HG02798 (cell line): Measurements from ENCODE around the gene PRKCE.

Experiments used
- ATAC-seq: cut with Tn5 transposase; IDR thresholded peaks from one replicate; pipeline ENCODE4 v1.9.1; 2021; ENCODE audit warnings: mild to moderate bottlenecking; ENCODE audit not compliant: unreplicated experiment, poor library complexity

PRKCE gene

GRCh38 chr2:45825001-45825651 is 173.7 kb downstream of the PRKCE start:
- no peak for ATAC-seq

DNA sequence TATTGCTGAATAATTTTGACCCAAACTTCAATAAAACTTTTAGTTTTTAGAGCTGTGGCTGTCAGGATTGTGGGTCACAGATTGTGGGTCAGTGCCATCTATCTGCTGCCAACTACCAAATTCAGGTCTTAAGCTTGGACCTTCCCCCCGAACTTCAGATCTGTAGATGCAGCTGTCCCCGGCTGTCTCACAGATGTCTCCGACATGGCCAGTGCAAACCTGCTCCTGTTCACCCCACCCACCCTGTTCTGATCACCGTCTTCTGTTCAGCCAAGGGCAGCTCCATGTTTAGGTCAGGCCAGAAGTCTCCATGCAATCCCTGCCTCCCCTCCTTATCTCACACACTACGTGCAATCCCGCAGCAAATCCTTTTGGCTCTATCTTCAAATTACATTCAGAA is 175.0 kb downstream of the PRKCE start:
- ATAC-seq = no peak

DNA sequence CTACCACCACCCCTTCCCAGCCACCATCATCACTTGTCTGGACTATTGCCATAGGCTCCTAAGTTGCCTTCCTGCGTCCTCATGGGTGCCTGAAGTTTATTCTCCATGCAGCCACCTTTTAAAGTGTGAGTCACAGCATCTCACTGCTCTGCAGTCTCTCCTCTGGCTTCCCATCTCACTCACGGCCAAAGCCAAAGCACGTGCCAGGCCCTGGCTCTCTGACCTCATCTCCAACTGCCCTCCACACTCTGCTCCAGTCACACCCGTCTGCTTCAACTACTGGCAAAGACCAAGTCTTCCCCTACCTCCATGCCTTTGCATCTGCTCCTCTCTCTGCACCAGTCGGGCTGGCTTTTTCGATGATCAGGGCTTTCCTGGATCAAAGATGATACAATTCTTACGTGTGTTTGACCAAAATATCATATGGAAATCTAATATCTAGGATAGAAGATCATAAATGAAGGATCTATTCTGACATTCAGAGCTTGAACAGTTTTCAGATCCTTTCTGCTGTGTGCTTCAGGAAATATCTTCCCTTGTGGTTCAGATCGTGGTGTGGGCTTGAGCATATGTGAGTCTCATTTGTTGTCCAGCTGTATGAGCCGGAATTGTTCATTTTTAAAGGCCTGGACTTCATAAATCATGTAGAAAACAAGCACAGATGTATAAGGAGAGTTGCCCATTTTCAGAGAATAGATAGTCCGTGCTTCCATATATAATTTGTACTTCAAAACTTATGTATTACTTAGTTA is 175.6 kb downstream of the PRKCE start:
- no peak for ATAC-seq

DNA sequence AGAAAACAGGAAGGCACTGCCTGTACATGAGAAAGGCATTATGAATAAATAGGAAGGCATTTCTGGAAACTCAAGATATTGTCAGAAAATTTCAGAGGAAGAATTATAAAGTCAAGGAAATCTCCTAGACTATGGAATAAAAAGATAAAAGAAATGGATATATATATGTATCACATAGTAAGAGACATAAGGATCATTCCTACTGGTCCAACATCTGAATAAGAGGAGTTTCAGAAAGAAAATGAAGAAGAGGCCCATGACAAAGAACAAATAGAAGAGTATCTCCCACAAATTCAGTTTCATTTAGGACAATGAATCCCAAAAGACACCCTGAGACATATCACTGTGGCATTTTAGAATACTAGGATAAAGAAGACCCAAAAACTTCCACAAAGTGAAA is 178.8 kb downstream of the PRKCE start:
- ATAC-seq = no peak

GRCh38 chr2:45833301-45833967 is 182.0 kb downstream of the PRKCE start:
- peak; percentile 30 for ATAC-seq

GRCh38 chr2:45833968-45834344 is 182.5 kb downstream of the PRKCE start:
- ATAC-seq = peak; percentile 84

DNA sequence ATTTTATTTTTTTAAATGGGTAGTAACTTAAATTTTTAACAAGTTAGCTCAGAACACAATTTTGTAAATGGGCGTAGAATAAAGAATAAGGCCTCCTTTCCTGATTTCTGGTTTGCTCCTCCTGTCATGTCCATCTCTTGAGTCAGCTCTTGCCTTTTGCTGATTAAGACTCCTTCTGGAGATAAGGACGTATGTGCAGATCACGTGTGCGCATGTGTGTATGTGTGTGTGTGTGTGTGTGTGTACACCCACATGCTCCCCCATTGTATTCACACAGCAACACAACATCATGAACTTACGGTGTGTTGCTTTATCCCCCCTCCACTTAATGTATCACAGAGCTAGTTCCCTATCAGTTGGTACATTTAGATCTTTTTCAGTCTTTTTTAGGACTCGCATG is 182.9 kb downstream of the PRKCE start:
- ATAC-seq = no peak

DNA sequence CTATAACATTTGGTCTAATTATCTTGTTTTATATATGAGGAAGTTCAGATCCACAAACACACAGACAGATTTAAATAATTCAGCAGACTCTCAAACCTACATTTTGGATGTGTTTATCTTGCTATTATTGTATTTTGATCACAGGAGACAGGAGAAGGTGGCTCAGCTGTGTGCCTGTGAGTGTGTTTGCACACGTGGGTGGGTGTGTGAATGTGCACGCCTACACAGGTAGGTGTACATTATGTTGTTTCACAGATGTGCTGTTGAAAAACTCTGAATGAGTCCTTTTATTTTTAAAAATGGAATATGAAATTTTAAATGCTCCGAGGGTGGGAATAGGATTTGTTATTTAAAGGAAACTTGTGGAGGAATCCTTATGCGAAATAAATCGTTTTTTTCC is 183.4 kb downstream of the PRKCE start:
- no peak for ATAC-seq

DNA sequence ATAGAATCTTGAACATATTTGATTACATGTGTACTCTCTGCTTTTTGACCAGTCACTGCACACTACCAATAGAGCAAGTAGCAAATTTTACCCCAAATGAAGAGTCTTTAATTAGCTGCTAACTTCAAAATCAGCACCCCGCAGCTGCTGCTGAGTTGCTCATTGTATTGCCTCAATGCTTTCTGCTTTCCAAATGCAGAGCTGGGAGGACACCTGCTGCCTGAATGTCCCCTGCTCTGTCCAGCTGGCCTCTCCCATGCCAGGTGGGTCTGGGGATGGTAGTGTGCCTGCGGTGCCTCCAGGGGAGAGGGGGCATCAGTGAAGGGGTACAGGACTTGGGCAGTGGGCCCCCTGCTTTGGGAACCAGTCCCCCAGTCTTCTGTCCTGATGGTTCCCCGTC is 184.8 kb downstream of the PRKCE start:
- peak; percentile 10 for ATAC-seq

DNA sequence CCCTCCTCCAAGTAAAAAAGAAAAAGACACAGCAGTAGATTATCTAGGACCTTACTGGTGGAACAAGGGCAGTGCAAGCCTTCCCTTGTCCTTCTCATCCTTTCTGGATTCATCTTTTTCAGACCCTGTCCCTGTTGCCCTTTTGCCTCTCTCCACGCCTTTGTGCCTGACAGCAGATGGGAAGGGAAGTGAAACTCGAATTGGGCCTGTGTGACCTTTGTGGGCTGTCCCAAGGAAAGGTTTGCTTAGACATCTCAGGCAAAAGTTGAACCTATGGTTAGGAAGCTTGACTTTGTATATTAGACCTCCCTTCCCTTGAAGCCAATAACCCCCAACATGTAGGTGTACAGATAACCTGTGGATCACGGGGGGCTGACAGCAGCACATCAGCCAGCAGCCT is 185.3 kb downstream of the PRKCE start:
- peak; percentile 26 for ATAC-seq

DNA sequence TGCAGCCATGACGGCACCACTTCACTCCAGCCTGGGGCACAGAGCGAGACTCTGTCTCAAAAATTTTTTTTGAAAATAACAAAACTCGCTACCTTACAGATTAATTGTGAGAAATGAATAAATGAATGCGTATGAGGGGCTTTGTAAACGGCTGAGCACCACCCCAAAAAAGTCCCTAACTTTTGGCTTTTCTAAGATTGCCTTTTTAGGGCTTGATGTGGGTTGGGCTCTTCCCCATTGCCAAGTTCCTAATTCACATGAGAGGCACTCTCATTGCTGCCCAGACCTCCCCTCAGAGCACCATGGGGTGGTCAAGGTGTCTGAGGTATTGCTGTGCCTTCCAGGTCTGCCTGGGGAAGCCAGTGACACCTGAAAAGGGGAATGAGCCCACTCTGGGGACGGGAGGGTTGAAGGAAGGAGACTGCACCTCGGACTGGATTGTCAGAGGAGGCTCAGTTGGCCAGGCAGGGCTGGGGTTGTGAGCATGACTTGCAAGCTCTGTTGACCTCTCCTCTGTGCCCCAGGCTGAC is 186.4 kb downstream of the PRKCE start:
- no peak for ATAC-seq

DNA sequence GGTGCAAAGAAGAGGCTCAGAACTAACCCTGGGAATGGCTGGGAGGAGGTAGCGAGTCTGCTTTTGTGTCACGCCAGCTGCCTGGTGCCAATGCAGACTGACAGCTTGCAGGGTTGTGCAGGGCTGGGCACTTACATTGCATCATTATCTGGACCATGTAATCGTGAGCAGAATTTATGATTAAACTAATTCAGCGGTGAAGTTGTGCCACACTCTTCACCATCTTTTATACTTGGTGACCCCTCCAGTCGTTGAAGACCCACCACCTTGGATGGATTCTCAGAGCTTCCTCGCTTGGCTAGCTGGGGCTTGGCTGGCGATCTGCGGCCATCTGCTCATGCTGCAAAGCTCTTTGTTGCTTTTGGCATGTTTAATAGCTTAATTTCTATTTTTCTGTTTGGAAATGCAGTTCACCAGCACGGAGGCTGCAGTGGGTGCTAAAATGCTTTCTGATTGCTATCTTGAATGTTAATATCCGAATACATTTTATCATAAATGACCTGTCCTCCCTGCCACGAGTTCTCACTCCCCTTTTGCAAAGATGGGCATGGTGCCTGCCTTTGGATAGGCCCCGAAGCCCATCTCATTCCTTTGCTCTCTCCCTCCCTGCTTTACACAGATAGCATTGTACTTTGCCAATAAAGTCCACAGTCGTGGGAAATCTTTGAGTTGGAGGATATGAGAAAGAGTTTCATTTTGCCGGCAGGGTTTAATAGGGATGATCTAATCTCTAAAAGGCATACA is 188.2 kb downstream of the PRKCE start:
- no peak for ATAC-seq

DNA sequence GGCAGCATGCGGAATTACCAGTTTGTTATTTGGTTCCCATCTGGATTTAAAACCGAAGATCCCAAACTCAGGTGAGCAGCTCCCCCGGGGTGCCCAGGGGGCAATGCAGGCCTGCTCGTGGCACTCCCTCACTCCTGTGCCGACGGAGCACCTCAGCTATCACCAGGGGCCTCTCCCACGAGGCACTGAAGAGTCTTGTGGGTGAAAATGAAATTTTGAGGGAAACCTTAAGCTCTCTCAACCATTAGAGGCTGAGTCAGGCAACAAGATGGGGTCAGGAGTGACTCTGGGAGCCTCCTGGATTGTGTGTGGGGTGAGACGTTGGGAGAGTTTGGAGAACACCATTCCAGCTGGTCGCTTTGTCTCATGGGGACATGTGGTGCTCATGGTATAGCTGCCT is 189.0 kb downstream of the PRKCE start:
- ATAC-seq = peak; percentile 45

DNA sequence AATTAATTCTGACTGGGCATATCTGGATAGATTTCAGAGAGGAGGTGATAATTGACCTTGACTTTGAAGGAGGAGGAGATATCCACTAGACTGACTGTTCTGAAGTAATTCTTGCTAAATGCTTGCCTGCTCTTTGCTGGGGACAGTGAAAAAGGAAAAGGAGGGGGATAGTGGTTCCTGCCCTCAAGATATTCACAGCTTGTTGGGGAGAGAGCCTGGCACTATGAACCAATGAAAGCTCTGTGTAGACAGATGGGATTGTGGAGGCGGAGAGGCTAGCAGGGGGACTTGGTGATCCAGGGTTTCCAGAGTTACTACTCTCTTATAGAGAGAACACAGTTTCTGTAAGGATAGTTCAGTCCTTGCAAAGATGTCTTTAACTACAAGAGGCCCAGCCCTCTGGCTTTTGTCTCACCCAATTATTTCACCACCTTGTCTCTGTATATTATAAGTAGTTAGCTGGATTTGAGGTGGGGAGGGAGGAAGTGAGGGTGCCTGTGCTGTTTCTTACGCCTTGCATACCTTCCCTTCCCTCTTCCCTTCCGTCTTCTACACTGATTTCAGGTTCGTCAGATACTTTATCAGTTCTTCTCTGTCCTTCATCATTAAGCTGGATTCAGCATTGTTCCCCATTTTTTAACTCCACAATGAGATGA is 190.4 kb downstream of the PRKCE start:
- ATAC-seq = no peak

DNA sequence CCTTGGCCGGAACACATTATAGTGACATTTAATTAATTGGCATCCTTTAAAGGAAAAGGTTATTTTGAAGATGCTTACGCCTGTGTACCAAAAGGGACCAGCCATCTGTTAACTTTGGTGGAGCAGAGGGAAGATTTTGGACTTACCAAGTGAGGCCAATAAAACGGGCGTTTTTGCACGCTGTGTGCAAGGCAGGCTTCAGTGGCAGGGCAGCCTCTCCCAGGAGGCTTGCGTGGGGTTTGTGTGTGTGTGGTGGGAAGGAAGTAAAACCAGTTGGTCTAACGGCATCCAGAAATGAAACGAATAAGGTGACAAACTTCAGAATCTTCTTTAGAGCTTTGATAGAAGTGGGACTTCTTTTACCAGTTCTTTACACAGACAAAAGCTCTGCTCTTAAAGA is 191.7 kb downstream of the PRKCE start:
- ATAC-seq = peak; percentile 65

DNA sequence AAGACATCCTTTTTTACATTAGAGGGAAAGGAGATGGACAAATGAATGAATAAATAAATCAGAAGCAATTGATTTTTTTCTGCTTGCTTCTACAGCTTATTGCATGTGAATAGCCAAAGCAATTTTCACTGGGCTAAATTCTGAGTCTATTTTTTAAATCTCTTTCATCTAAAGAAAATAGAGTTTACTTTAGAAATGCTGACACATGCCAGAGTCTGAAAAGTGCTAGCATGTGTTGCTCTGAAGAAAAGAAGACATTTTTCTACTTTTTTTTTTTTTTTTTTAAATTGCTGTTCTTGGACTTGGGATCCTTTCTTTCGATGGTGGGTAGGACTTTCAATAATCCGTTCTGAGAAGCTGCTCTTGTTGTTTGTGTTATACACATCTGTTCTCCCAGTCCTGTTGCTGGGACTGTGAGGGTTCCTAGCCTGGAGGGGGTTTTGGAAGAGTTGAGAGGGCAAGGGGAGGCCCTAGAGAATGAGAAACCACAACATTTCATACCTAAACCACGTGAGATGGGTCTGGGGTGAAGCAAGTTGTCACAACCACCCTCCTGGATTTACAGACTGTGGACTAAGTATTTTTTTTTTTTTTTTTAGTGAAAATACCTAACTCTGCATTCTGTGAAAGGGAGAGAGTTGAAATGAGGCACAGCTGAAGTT is 193.5 kb downstream of the PRKCE start:
- ATAC-seq = peak; percentile 33

- no peak for ATAC-seq
Measured at GRCh38 chr2:45845566-45845965, 194.1 kb downstream of the PRKCE start.

DNA sequence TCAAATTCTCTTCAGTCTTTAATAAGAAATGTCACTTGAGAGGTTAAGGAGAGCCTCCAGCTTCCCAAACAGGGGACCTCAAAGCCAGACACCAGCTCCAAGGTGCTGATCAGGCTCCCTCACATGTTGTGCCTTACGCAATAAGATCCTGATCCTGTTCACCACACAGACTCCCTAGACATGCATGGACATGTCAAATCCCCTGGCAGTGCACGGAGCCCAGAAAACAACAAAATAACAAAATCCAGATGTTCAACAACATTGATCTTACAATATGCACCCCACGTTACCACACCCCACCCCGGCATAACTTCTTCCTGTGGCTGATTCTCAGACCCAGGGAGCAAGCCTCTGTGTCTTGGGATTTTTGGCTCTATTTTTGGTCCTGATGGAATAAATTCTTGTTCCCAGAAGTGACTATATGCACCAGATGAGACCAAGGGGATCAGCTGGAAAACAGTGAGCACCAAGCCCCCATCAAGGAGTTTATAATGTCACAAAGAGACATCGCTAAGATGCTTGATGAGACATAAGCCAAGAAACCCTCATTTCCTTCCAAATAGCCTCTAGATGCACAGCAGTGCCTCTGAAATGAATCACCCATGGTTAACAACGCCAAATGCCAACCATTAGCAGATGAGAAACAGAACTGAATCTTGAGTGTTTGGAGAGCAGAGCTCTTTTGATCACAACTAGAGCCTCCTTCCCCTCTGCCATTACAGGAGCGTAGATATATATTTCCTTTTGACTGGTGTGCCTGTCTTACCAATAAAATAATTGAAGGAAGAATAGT is 198.2 kb downstream of the PRKCE start:
- ATAC-seq = no peak

DNA sequence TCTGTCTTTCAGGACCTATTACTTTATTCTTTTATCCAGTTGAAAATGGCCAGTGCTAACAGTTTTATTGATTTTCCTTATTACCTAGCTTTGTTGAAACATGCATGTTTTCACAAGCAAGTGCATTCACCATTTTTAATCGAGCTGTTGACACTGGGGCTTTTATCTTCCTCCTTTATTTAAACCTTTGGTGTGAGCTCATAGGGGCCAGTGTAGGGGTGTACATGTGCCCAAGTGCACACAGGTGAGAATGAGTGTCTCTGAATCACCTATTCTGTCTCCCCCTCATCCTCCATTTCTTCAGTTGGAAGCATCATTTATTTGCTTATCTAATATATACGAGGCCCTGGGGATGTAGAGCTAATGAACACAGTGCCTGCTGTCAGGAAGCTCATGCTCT is 199.1 kb downstream of the PRKCE start:
- ATAC-seq = no peak
